HFFc6 (cell line): ENCODE data around the gene SUPT5H. TPM values are rescaled to one million over a fixed set of nuclear protein-coding genes. Genes with fewer than 3 reads are reported as not detected.
"Not testable (repeated sequence)": the region's sequence is repeated elsewhere in the genome, so short reads cannot be mapped to it uniquely, and the experiment has no call there.

Experiments used
- DNase-seq: peaks from one replicate; pipeline ENCODE4 v3.0.0-alpha.2; 2018
- H3K27ac Mint-ChIP-seq: 2 replicates; pipeline ENCODE4 v1.8.0; 2020; ENCODE audit warnings: mild to moderate bottlenecking, mixed read lengths
- H3K27me3 Mint-ChIP-seq: 2 replicates; pipeline ENCODE4 v1.8.0; 2021; ENCODE audit warnings: mild to moderate bottlenecking, moderate library complexity, mixed read lengths; ENCODE audit not compliant: insufficient read depth
- H3K36me3 Mint-ChIP-seq: 2 replicates; pipeline ENCODE4 v1.8.0; 2021; ENCODE audit warnings: low read depth, mixed read lengths
- H3K4me1 Mint-ChIP-seq: 2 replicates; pipeline ENCODE4 v1.8.0; 2020; ENCODE audit warnings: low read depth, mixed read lengths
- H3K4me3 Mint-ChIP-seq: 2 replicates; pipeline ENCODE4 v1.8.0; 2020; ENCODE audit warnings: mild to moderate bottlenecking, moderate library complexity, mixed read lengths
- H3K9me3 Mint-ChIP-seq: 2 replicates; pipeline ENCODE4 v1.8.0; 2020; ENCODE audit warnings: mild to moderate bottlenecking, mixed read lengths
- CTCF ChIP-seq: fragments of 200-600 bp; sonication (generic); IDR thresholded peaks from 2 replicates; pipeline ENCODE4 v1.5.0; 2021; ENCODE audit warnings: antibody characterized with exemption, mild to moderate bottlenecking
- total RNA-seq, 6 experiments: library from RNA; stranded (reverse); fragmentation: NEBNext Ultra II Directional; extraction: Animal tissue kit (Norgen Biotek cat#: 25700); gene quantifications; 2 replicates in 1 of 6; 3 replicates in 5 of 6; pipeline ENCODE4 v1.2.3, GENCODE V29; 2021

SUPT5H gene
- total RNA-seq, 6 experiments from 2014 or later, result 102 to 129 (median 107) TPM

- TF ChIP-seq CTCF, result no peak
- Mint-ChIP-seq H3K4me1 (peaks cover 53% of the 10 kb centered on the region), H3K27me3 (peaks cover 7% of the 10 kb centered on the region), H3K9me3 (peaks cover 3% of the 10 kb centered on the region; the same call in 1 of the 2 replicates), H3K36me3 (peaks cover 34% of the 10 kb centered on the region), H3K4me3 (peak overlapping the region; percentile 96), H3K27ac (peak overlapping the region; percentile 95)
- no peak for DNase-seq
These were observed 685 bp upstream of the SUPT5H start for GRCh38 chr19:39444598-39445195.

- Mint-ChIP-seq H3K4me1 (peaks cover 57% of the 10 kb centered on the region), H3K27ac (peak overlapping the region; percentile 95), H3K27me3 (peaks cover 7% of the 10 kb centered on the region), H3K36me3 (peaks cover 36% of the 10 kb centered on the region), H3K9me3 (peaks cover 3% of the 10 kb centered on the region; the same call in 1 of the 2 replicates), H3K4me3 (peak overlapping the region; percentile 96)
- no peak for TF ChIP-seq CTCF
- DNase-seq, result no peak
These were observed 1.1 kb downstream of the SUPT5H start for GRCh38 chr19:39446365-39447084.

- Mint-ChIP-seq H3K4me1 (peaks cover 71% of the 10 kb centered on the region), H3K27ac (peak overlapping the region; percentile 80), H3K27me3 (peaks cover 14% of the 10 kb centered on the region), H3K9me3 (peaks cover 3% of the 10 kb centered on the region; the same call in 1 of the 2 replicates), H3K36me3 (peaks cover 51% of the 10 kb centered on the region), H3K4me3 (peak overlapping the region; percentile 96)
- no peak for TF ChIP-seq CTCF
- peak; percentile 57 for DNase-seq
These were observed 2.9 kb downstream of the SUPT5H start for GRCh38 chr19:39448271-39448670.

GRCh38 chr19:39449116-39449797 is 3.9 kb downstream of the SUPT5H start:
- peaks cover 53% of the 10 kb centered on the region for H3K36me3 Mint-ChIP-seq
- peaks cover 3% of the 10 kb centered on the region; the same call in 1 of the 2 replicates for H3K9me3 Mint-ChIP-seq
- H3K27me3 Mint-ChIP-seq, result peaks cover 14% of the 10 kb centered on the region
- no peak for DNase-seq
- H3K4me3 Mint-ChIP-seq, result peak overlapping the region; percentile 30; the same call in 1 of the 2 replicates
- TF ChIP-seq CTCF, result no peak
- H3K27ac Mint-ChIP-seq, result peak overlapping the region; percentile 80
- H3K4me1 Mint-ChIP-seq, result peaks cover 71% of the 10 kb centered on the region

- not testable (repeated sequence) for H3K4me3 Mint-ChIP-seq, H3K27me3 Mint-ChIP-seq, H3K27ac Mint-ChIP-seq, H3K9me3 Mint-ChIP-seq, DNase-seq
- H3K36me3 Mint-ChIP-seq, result peaks cover 41% of the 10 kb centered on the region
- peaks cover 54% of the 10 kb centered on the region for H3K4me1 Mint-ChIP-seq
These were observed 5.9 kb downstream of the SUPT5H start for GRCh38 chr19:39451257-39451656.
